H1 (cell line): ENCODE data around the gene SLC12A4. TPM values are rescaled to one million over a fixed set of nuclear protein-coding genes. Genes with fewer than 3 reads are reported as not detected.

Experiments
- CTCF ChIA-PET: fragments of 300-600 bp; sonication (Branson Sonifier 250); formaldehyde crosslinking; loops from one replicate; lab custom pipeline; 2021; ENCODE audit not compliant: partially characterized antibody; lab: Charles Lee
- POLR2A ChIA-PET: fragments of 300-600 bp; sonication (Branson Sonifier 250); formaldehyde crosslinking; loops from one replicate; lab custom pipeline; 2021; ENCODE audit warnings: inconsistent platforms; ENCODE audit not compliant: partially characterized antibody; lab: Charles Lee
- DNase-seq, 2 experiments: peaks; one replicate each; pipeline versions ENCODE4 v3.0.0 to v3.0.0-alpha.2; 2010 to 2022; ENCODE audit warnings: low spot score in 2 of 2, low read depth in 1 of 2, mixed read lengths in 1 of 2
- FAIRE-seq: peaks from 2 replicates; lab custom pipeline; 2011; peaks lifted over from hg19 to GRCh38; lab: Jason Lieb, UNC
- H2AFZ ChIP-seq: 2 replicates; pipeline ENCODE4 v1.8.1; 2012; ENCODE audit warnings: low read length, inconsistent platforms
- H2AK5ac ChIP-seq: 2 replicates; pipeline ENCODE4 v1.6.1; 2013; ENCODE audit warnings: low read depth, low read length
- H2BK120ac ChIP-seq: replicated peaks from 2 replicates; pipeline ENCODE3; 2013; ENCODE audit warnings: low read depth, low read length, inconsistent platforms
- H2BK12ac ChIP-seq: 2 replicates; pipeline ENCODE4 v1.6.1; 2013; ENCODE audit warnings: low read depth, low read length
- H2BK15ac ChIP-seq: 2 replicates; pipeline ENCODE4 v1.6.1; 2013; ENCODE audit warnings: low read length
- H2BK20ac ChIP-seq: 2 replicates; pipeline ENCODE4 v1.6.1; 2013; ENCODE audit warnings: low read length
- H2BK5ac ChIP-seq: 2 replicates; pipeline ENCODE4 v1.6.1; 2013; ENCODE audit warnings: low read depth, low read length
- H3K14ac ChIP-seq: 2 replicates; pipeline ENCODE4 v1.6.1; 2013; ENCODE audit warnings: inconsistent platforms; ENCODE audit not compliant: insufficient read length
- H3K18ac ChIP-seq: 2 replicates; pipeline ENCODE4 v1.6.1; 2013; ENCODE audit warnings: low read length; ENCODE audit errors: extremely low read depth
- H3K23ac ChIP-seq: 2 replicates; pipeline ENCODE4 v1.6.1; 2013; ENCODE audit warnings: inconsistent platforms; ENCODE audit not compliant: insufficient read length
- H3K23me2 ChIP-seq: 2 replicates; pipeline ENCODE4 v1.6.1; 2013; ENCODE audit warnings: low read depth, low read length
- H3K27ac ChIP-seq: 2 replicates; pipeline ENCODE4 v1.6.1; 2011; ENCODE audit warnings: low read depth, low read length, inconsistent platforms
- H3K27me3 ChIP-seq, 4 experiments: replicated peaks in 1 of 4; 1 replicate in 1 of 4; 2 replicates in 3 of 4; pipeline versions ENCODE4 v1.6.1 to v1.8.1; 2011 to 2013; ENCODE audit warnings: low read length in 3 of 4, mild to moderate bottlenecking in 3 of 4, inconsistent platforms in 2 of 4, mixed read lengths in 2 of 4, moderate library complexity in 1 of 4; ENCODE audit not compliant: control insufficient read depth in 3 of 4, insufficient read depth in 3 of 4; ENCODE audit errors: extremely low read depth in 1 of 4
- H3K36me3 ChIP-seq, 4 experiments: 2 replicates each; pipeline versions ENCODE4 v1.6.1 to v1.8.1; 2011 to 2013; ENCODE audit warnings: mild to moderate bottlenecking in 4 of 4, low read length in 3 of 4, moderate library complexity in 2 of 4, control low read depth in 1 of 4, inconsistent platforms in 1 of 4; ENCODE audit not compliant: insufficient read depth in 4 of 4, control insufficient read depth in 2 of 4
- H3K4ac ChIP-seq: replicated peaks from 2 replicates; pipeline ENCODE3; 2013; ENCODE audit warnings: low read length, low read depth, mixed read lengths, inconsistent platforms; ENCODE audit not compliant: insufficient read length
- H3K4me1 ChIP-seq, 4 experiments: replicated peaks in 1 of 4; 1 replicate in 1 of 4; 2 replicates in 3 of 4; pipeline versions ENCODE4 v1.6.1 to v1.8.1; 2011 to 2013; ENCODE audit warnings: low read length in 3 of 4, inconsistent platforms in 2 of 4, mixed read lengths in 1 of 4; ENCODE audit not compliant: insufficient read depth in 4 of 4, control insufficient read depth in 3 of 4
- H3K4me2 ChIP-seq, 2 experiments: 2 replicates each; pipeline versions ENCODE4 v1.6.1 to v1.8.1; 2011 to 2013; ENCODE audit warnings: low read depth in 2 of 2, low read length in 2 of 2, control low read depth in 1 of 2, inconsistent platforms in 1 of 2, mild to moderate bottlenecking in 1 of 2; ENCODE audit not compliant: insufficient read depth in 1 of 2
- H3K4me3 ChIP-seq, 4 experiments: fragments of 200-600, 300-600 bp in 1 of 4; sonication (generic), shearing (Covaris generic), sonication (Bioruptor Twin) in 1 of 4; 2 replicates each; pipeline versions ENCODE4 v1.5.1 to v1.8.1; 2011 to 2016; ENCODE audit warnings: low read length in 4 of 4, low read depth in 3 of 4, control low read depth in 2 of 4, inconsistent platforms in 2 of 4, mild to moderate bottlenecking in 2 of 4, mixed read lengths in 1 of 4, moderate library complexity in 1 of 4; ENCODE audit not compliant: insufficient read depth in 2 of 4; ENCODE audit errors: extremely low read depth in 1 of 4
- H3K56ac ChIP-seq: replicated peaks from 2 replicates; pipeline ENCODE3; 2013; ENCODE audit warnings: low read depth, mild to moderate bottlenecking, mixed read lengths, low read length, inconsistent platforms; ENCODE audit not compliant: insufficient read length
- H3K79me1 ChIP-seq: 2 replicates; pipeline ENCODE4 v1.6.1; 2013; ENCODE audit warnings: low read depth, low read length, control low read depth
- H3K79me2 ChIP-seq, 2 experiments: 2 replicates each; pipeline versions ENCODE4 v1.6.1 to v1.8.1; 2012 to 2013; ENCODE audit warnings: low read length in 2 of 2, mild to moderate bottlenecking in 2 of 2, inconsistent platforms in 1 of 2; ENCODE audit not compliant: insufficient read depth in 2 of 2, control insufficient read depth in 1 of 2
- H3K9ac ChIP-seq, 4 experiments: replicated peaks in 1 of 4; 1 replicate in 1 of 4; 2 replicates in 3 of 4; pipeline versions ENCODE4 v1.6.1 to v1.8.1; 2011 to 2013; ENCODE audit warnings: low read depth in 3 of 4, low read length in 3 of 4, control low read depth in 2 of 4, mild to moderate bottlenecking in 2 of 4, moderate library complexity in 2 of 4, inconsistent platforms in 1 of 4; ENCODE audit errors: extremely low read depth in 1 of 4
- H3K9me3 ChIP-seq, 2 experiments: 2 replicates each; pipeline versions ENCODE4 v1.6.1 to v1.8.1; 2012 to 2013; ENCODE audit warnings: mild to moderate bottlenecking in 2 of 2, moderate library complexity in 2 of 2, control low read depth in 1 of 2, inconsistent platforms in 1 of 2, low read depth in 1 of 2, low read length in 1 of 2, mixed read lengths in 1 of 2; ENCODE audit not compliant: insufficient read depth in 2 of 2
- H4K20me1 ChIP-seq, 2 experiments: replicated peaks in 1 of 2; 2 replicates each; pipeline versions ENCODE3 to v1.8.1; 2011 to 2013; ENCODE audit warnings: inconsistent platforms in 2 of 2, low read length in 2 of 2, mild to moderate bottlenecking in 1 of 2; ENCODE audit not compliant: insufficient read depth in 2 of 2, control insufficient read depth in 1 of 2
- H4K5ac ChIP-seq: 2 replicates; pipeline ENCODE4 v1.6.1; 2013; ENCODE audit warnings: low read length, low read depth, mixed read lengths, inconsistent platforms; ENCODE audit not compliant: insufficient read length
- H4K8ac ChIP-seq: 2 replicates; pipeline ENCODE4 v1.8.0; 2013; ENCODE audit warnings: mild to moderate bottlenecking, moderate library complexity, low read length, inconsistent platforms; ENCODE audit not compliant: insufficient read depth; ENCODE audit errors: extremely low read depth
- H4K91ac ChIP-seq: replicated peaks from 2 replicates; pipeline ENCODE3; 2013; ENCODE audit warnings: low read length, mixed read lengths, inconsistent platforms; ENCODE audit not compliant: insufficient read length
- BRCA1 ChIP-seq: IDR thresholded peaks from 2 replicates; pipeline ENCODE4 v1.6.1; 2012; ENCODE audit warnings: low read depth, low read length, improper control_type of control experiment
- CTBP2 ChIP-seq: IDR thresholded peaks from 2 replicates; pipeline ENCODE4 v1.7.0; 2011; ENCODE audit warnings: borderline replicate concordance, mild to moderate bottlenecking, moderate library complexity, mixed read lengths, low read length; ENCODE audit not compliant: insufficient read depth, insufficient read length
- EP300 ChIP-seq, 2 experiments: IDR thresholded peaks; 1 replicate in 1 of 2; 2 replicates in 1 of 2; pipeline ENCODE4 v1.6.1; 2011 to 2012; ENCODE audit warnings: low read depth in 2 of 2, low read length in 2 of 2, mild to moderate bottlenecking in 2 of 2, borderline replicate concordance in 1 of 2, inconsistent platforms in 1 of 2, moderate library complexity in 1 of 2
- EZH2 ChIP-seq: fragments of 200-600 bp; sonication (generic); IDR thresholded peaks from 2 replicates; pipeline ENCODE4 v1.7.1; 2012; ENCODE audit warnings: low read depth, mild to moderate bottlenecking, moderate library complexity, low read length, inconsistent platforms; ENCODE audit not compliant: severe bottlenecking
- JUND ChIP-seq: IDR thresholded peaks from 2 replicates; pipeline ENCODE4 v1.6.1; 2011; ENCODE audit warnings: mild to moderate bottlenecking, improper control_type of control experiment, low read length
- MAX ChIP-seq: IDR thresholded peaks from 2 replicates; pipeline ENCODE4 v1.6.1; 2012; ENCODE audit warnings: inconsistent platforms
- NRF1 ChIP-seq: IDR thresholded peaks from 2 replicates; pipeline ENCODE4 v1.6.1; 2011; ENCODE audit warnings: mild to moderate bottlenecking, low read depth, low read length, improper control_type of control experiment
- PHF8 ChIP-seq: fragments of 200-600 bp; sonication (generic); conservative IDR thresholded peaks from 2 replicates; pipeline ENCODE4 v1.7.1; 2012; ENCODE audit warnings: low read depth, mild to moderate bottlenecking, inconsistent platforms, low read length, moderate library complexity
- SIN3A ChIP-seq, 2 experiments: IDR thresholded peaks in 1 of 2; conservative IDR thresholded peaks in 1 of 2; 2 replicates each; pipeline ENCODE4 v1.6.1; 2011 to 2012; ENCODE audit warnings: low read length in 2 of 2, improper control_type of control experiment in 1 of 2, low read depth in 1 of 2, mild to moderate bottlenecking in 1 of 2
- SIX5 ChIP-seq: IDR thresholded peaks from 2 replicates; pipeline ENCODE4 v1.6.1; 2011; ENCODE audit warnings: mild to moderate bottlenecking, low read depth, low read length
- SUZ12 ChIP-seq: fragments of 200-600 bp; sonication (generic); IDR thresholded peaks from 2 replicates; pipeline ENCODE4 v1.6.1; 2012; ENCODE audit warnings: mild to moderate bottlenecking, inconsistent platforms, low read length, moderate library complexity, mixed read lengths
- TCF12 ChIP-seq: IDR thresholded peaks from 2 replicates; pipeline ENCODE4 v1.6.1; 2011; ENCODE audit warnings: low read depth, mild to moderate bottlenecking, low read length
- WGBS, 2 experiments: shearing (Covaris generic) in 1 of 2; methylation state at CpG; one replicate each; pipeline versions ENCODE4 v1.1.6 to v1.1.7; 2013 to 2015; ENCODE audit warnings: low lambda C conversion rate in 2 of 2, mixed read lengths in 2 of 2, inconsistent platforms in 1 of 2, low coverage in 1 of 2, missing lambda C conversion rate in 1 of 2; ENCODE audit not compliant: insufficient replicate concordance in 2 of 2, insufficient coverage in 1 of 2, insufficient read length in 1 of 2; ENCODE audit errors: extremely low coverage in 1 of 2, missing lambda C conversion rate in 1 of 2; 5-methylcytosine and 5-hydroxymethylcytosine counted together
- polyA plus RNA-seq, 7 experiments: library from polyadenylated mRNA; depleted of rRNA in 3 of 7; stranded (reverse) in 5 of 7; unstranded in 2 of 7; fragments of >200 nt in 5 of 7; fragments of 200-250 nt in 2 of 7; gene quantifications; 1 replicate in 5 of 7; 2 replicates in 1 of 7; 4 replicates in 1 of 7; pipeline versions ENCODE4 v1.2.1 to v1.2.3, GENCODE V29; 2011 to 2013; ENCODE audit warnings: missing spikeins in 2 of 7, mixed read lengths in 2 of 7
- total RNA-seq: library from RNA; stranded (reverse); fragmentation: NEBNext Ultra II Directional; extraction: Animal tissue kit (Norgen Biotek cat#: 25700); gene quantifications from 2 replicates; pipeline ENCODE4 v1.2.1, GENCODE V29; 2021

The SLC12A4 gene
- total and polyA plus RNA-seq, 2 of the 8 experiments (the other 6 are each of a cell fraction or from before 2014, with no cell fraction given), result 41.3 to 49.3 TPM

GRCh38 chr16:67962135-67962534 lies 6.3 kb downstream of the SLC12A4 start:
- H3K4me3 ChIP-seq, result no peak overlapping the region
- ChIA-PET POLR2A (interaction anchor here (0.6 to 1.2 kb wide), 3 partner anchors 9 to 792 kb away, joined by 3 read pairs; partner anchors contain the start of gene LCAT), CTCF (interaction anchor here (0.8 to 10.9 kb wide), 5 partner anchors 13 to 79 kb away, joined by 3 to 90 read pairs (median 3); partner anchors contain the start of genes DPEP2 and LCAT)
- DNase-seq (no peak), FAIRE-seq (no peak)
- H4K8ac ChIP-seq, result no peak overlapping the region
- no peaks in the 10 kb centered on the region; the same call in 1 of the 2 replicates for H3K23me2 ChIP-seq
- no peak overlapping the region for H2AK5ac ChIP-seq
- no peak overlapping the region for H4K91ac ChIP-seq
- peaks cover 0 to 2% of the 10 kb centered on the region in 2 experiments; a peak in 2 of 4 replicates for H3K79me2 ChIP-seq
- no peak overlapping the region for H3K14ac ChIP-seq
- H2BK120ac ChIP-seq, result no peak overlapping the region
- no peak overlapping the region for H2BK5ac ChIP-seq
- H3K18ac ChIP-seq, result no peak overlapping the region
- no peak overlapping the region for H2BK15ac ChIP-seq
- no peak overlapping the region for H4K5ac ChIP-seq
- H3K9me3 ChIP-seq, result no peaks in the 10 kb centered on the region
- H3K9ac ChIP-seq, result no peak overlapping the region
- H3K23ac ChIP-seq, result no peak overlapping the region
- no peak for TF ChIP-seq BRCA1
- no peak for TF ChIP-seq SUZ12
- no peak for TF ChIP-seq SIN3A (conservative IDR thresholded peaks at IDR 0.05 in 1 of 2, IDR thresholded peaks at IDR 0.05 in 1 of 2; ENCODE audit: low read depth in 1 of 2, low read length in 2 of 2)
- TF ChIP-seq JUND, result no peak
- TF ChIP-seq MAX, result no peak
- no peak for TF ChIP-seq TCF12
- no peak for TF ChIP-seq CTBP2
- TF ChIP-seq EZH2, result no peak
- no peak for TF ChIP-seq NRF1
- no peak for TF ChIP-seq EP300 (IDR thresholded peaks at IDR 0.05; ENCODE audit: borderline replicate concordance in 1 of 2, low read depth in 2 of 2, low read length in 2 of 2)
- TF ChIP-seq SIX5, result no peak
- no peak for TF ChIP-seq PHF8
- peaks cover 4 to 28% of the 10 kb centered on the region in 2 experiments for H4K20me1 ChIP-seq
- peaks cover 5 to 20% (median 17%) of the 10 kb centered on the region in 4 experiments for H3K4me1 ChIP-seq
- H3K56ac ChIP-seq, result no peak overlapping the region
- WGBS, 2 experiments, result 94% methylated on average over 8 of the region's 8 CpGs; no CpG with 5 or more reads in 1 of the 2 experiments
- H3K27ac ChIP-seq, result no peak overlapping the region
- no peaks in the 10 kb centered on the region for H3K27me3 ChIP-seq
- no peak overlapping the region for H3K4ac ChIP-seq
- H2BK12ac ChIP-seq, result no peak overlapping the region
- H3K36me3 ChIP-seq, result peaks cover 4 to 27% (median 22%) of the 10 kb centered on the region in 4 experiments; a peak in 6 of 8 replicates
- H2AFZ ChIP-seq, result no peak overlapping the region
- no peak overlapping the region for H2BK20ac ChIP-seq
- peaks cover 18% of the 10 kb centered on the region; the same call in 1 of the 2 replicates for H3K79me1 ChIP-seq
- H3K4me2 ChIP-seq, result no peak overlapping the region
